Activated CD4-positive, alpha-beta T cell treated with anti-CD3 and anti-CD28 coated beads, Interleukin-2, amount 10 ng/mL, durations not matched to agents 24 days and 14 days (primary cell): ENCODE measurements around the gene SCYGR8. TPM values are rescaled to one million over a fixed set of nuclear protein-coding genes. Genes with fewer than 3 reads are reported as not detected.

ENCODE experiments used
- total RNA-seq: library from RNA; stranded (reverse); gene quantifications from 2 replicates; pipeline ENCODE4 v1.2.3, GENCODE V29; 2022

Gene SCYGR8
- total RNA-seq, 1 donor from 2014 or later: not detected

Other genes with a start within 250 kb of the SCYGR8 start
- gene SCYGR2, start 147.0 kb upstream of the SCYGR8 start, total RNA-seq: not detected in 2 replicates
- gene SCYGR3, start 131.1 kb upstream of the SCYGR8 start, total RNA-seq: not detected in 2 replicates
- gene SCYGR4, start 128.4 kb upstream of the SCYGR8 start, total RNA-seq: not detected in 2 replicates
- not detected in 2 replicates for gene SCYGR5, start 79.1 kb upstream of the SCYGR8 start, total RNA-seq
- not detected in 2 replicates for gene SLC19A3, start 27.9 kb upstream of the SCYGR8 start, total RNA-seq
- gene SCYGR6, start 21.1 kb upstream of the SCYGR8 start, total RNA-seq: not detected in 2 replicates
- not detected in 2 replicates for gene SCYGR7, start 17.6 kb upstream of the SCYGR8 start, total RNA-seq
- gene CCL20, start 67.9 kb downstream of the SCYGR8 start, total RNA-seq: 3.2 and 4.4 TPM in 2 replicates
- gene DAW1, start 125.7 kb downstream of the SCYGR8 start, total RNA-seq: not detected in 2 replicates